ENCODE data around the gene USP36.
"Not testable (repeated sequence)": the region's sequence is repeated elsewhere in the genome, so short reads cannot be mapped to it uniquely, and the experiment has no call there.

USP36 gene

DNA sequence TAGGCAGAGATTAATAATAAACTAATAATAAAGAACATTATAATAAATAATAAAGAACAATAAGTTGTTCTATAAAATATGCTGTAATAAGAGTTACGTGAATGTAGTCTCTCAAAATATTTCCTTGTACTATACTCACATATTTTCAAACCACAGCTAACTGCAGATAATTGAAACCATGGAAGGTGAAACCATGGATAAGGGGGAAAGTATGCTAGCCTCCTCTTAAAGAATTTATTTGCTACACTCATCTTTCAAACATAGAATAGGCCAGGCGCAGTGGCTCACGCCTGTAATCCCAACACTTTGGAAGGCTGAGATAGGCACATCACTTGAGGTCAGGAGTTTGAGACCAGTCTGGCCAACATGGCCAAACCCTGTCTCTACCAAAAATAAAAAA, 77.1 kb downstream of the USP36 start:
- no peak for DNase-seq

DNA sequence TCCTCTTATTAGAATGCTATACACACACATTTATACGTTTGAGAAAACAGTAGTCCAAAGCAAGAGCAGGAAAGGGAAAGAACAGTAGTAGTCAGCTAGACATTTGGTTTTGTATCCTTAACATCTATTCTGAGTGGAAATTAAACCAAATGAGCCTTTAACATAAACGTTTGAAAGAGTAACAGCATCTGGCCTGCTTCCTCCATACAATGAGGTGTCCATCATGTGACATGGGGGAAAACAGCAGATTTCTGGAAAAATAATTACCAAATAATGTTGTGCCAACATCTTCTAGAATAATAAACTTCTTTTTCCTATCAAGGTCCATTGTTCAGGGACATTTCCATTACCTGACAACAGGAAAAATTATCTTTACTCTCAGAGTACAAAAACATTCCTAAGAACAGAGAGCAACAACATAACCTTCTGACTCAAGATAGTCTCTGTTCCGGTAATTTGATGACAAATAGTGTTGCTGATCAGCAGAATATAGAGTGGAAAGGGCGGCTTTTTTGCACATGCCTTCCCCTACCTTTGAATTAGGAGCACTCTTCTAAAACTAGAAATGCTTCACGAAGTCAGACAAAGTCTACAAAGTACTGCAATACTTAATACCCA, 78.7 kb downstream of the USP36 start:
- DNase-seq = no peak

DNA sequence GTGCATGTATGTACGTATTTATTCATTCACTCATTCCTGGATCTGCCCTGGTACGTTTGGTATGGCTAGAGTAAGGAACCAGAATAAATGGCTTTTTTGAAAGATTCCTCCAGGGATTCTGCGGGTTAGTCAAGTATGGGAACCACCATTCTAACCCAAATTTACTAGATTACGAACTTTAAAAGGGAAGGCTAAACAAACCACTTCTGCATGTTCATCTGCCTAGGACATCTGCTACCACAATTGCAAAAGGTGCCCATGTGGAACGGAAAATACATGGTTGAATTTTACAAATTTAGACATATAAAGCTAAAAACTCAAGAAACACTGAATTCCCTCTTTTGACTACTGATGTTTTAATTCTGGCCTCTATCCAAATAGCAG, 80.7 kb downstream of the USP36 start:
- no peak for DNase-seq

DNA sequence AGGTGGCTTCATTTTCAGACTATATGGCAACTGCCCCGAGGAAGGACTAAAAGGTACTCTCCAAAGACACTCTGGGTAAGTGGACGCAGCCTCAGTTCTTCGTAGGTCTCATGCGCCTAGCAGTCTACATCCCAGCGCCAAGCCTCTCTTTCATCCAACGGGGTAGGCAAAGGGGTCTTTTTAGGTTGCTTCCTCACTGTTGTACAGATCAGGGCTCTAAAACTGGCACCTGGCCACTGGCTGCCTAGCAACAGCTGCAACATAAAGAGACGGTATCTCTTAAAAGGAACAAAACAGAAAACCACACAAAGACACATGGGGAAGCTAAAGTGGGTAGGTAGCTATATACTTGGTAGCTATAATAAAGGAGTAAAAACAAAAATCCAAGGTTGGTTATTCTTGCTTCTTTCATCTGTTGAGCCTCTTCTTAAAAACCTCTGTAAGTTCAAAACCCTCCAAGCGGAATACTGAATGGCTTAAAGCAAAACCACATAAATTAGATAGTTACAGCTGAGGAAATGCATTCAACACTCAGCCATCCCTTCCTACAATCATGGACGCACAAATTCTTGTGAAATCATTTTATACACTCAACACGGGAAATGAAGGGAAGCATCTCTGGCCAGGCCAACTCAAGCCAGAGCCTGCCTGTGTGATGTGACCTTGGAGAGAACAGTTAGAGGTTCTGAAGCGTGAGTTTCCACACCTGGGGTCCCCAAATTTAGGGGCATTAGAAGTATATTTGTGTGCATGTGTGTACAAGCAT, 81.2 kb downstream of the USP36 start:
- DNase-seq = peak; percentile 41 to 63

DNA sequence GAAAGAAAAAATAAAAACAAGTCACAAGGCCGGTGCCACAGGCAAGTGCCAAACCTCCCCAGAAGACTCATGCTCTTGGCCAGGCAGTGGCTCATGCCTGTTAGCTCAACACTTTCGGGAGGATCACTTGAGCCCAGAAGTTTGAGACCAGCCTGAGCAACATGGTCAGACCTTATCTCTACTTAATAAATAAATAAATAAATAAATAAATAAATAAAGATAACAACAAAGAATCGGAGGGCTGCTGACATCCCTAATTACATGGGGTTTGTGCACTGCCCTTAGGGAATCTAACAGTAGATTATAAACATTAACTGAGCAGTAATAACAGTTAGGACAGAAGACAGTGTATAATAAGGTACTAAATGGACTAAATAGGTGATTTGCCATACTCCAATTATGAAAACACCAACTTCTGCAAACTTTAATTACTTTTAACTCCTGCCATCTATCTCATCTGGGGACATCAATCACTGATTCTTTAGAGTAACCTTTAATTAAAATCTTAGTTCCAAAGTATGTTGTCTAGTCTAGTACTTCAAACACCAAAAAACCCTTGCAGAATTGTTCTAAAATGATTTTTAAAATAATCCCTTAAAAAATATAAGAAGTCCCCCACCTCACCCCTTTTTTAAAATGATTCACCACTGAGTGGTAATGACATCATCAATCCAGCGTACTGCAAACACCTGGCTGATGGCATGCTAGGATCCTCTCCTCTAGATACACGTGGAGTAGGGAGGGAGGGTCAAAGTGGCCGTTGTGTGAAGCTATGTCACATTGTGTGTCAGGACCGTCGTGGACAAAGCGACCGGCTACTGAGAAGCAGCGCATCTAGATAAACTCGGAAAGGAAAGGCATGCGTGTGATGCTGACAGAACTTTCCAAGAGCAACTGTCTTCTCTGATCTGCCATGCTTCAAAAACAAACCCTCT, 87.0 kb downstream of the USP36 start:
- no peak for DNase-seq

DNA sequence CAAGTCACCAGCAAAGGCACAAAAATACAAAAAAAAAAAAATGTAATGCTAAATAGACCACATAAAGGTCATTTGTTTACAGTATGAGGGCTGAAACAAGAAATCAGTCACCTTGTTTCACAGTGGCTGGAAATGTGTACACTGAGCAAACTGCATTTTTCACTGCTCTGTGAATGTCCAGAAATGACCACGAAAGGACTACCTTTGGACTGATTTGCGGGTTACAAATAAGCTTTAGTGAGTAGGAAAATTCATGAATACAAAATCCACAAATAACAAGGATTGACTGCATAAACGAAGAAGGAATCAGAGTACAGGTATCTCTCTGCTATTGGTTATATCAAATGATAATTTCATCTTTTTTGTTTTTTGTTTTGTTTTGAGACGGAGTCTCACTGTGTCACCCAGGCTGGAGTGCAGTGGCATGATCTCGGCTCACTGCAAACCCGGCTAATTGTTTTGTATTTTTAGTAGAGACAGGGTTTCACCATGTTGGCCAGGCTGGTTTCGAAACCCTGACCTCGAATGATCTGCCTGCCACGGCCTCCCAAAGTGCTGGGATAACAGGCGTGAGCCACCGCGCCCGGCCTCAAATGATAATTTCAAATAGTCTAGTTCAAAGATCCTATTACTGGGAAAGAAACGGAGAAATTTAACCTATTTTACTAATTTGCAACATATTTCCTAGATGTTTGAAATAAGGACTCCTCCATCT, 89.0 kb downstream of the USP36 start:
- no peak for DNase-seq

DNA sequence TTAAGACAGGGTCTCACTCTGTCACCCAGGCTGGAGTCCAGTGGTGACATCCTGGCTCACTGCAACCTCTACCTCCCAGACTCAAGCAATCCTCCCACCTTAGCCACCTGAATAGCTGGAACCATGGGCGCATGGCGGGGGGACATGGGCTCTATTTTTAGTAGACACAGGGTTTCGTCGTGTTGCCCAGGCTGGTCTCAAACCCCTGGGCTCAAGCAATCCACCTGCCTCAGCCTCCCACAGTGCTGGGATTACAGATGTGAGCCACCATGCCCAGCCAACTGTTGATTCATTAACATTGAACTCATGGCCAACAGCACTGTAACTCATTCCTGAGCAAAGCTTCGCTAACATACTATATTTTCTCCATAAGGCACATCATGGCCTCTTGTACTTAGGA, 89.6 kb downstream of the USP36 start:
- DNase-seq = not testable (repeated sequence)

DNA sequence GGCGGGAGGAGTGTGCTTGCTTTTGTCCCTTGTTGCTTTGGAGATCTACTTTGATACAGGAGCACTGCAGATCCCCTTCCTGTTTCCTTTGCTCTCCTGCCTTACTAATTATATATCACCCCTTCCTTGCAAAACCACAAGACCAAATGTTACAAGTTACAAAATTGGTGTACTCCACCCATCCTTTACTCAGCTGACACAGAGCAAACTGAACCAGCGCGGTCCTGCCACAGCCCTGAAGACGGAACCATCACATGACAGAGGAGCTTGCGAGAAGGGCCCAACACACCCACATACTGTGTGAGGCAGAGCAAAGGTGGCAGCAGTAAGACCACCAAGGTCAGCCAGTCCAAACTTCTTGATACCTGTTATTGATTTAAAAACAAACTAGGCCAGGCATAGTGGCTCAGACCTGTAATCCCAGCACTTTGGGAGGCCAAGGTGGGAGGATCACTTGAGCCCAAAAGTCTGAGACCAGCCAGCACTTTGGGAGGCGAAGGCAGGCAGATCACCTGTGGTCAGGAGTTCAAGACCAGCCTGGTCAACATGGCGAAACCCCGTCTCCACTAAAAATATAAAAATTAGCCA, 91.8 kb downstream of the USP36 start:
- peak; percentile 44 to 74 for DNase-seq

DNA sequence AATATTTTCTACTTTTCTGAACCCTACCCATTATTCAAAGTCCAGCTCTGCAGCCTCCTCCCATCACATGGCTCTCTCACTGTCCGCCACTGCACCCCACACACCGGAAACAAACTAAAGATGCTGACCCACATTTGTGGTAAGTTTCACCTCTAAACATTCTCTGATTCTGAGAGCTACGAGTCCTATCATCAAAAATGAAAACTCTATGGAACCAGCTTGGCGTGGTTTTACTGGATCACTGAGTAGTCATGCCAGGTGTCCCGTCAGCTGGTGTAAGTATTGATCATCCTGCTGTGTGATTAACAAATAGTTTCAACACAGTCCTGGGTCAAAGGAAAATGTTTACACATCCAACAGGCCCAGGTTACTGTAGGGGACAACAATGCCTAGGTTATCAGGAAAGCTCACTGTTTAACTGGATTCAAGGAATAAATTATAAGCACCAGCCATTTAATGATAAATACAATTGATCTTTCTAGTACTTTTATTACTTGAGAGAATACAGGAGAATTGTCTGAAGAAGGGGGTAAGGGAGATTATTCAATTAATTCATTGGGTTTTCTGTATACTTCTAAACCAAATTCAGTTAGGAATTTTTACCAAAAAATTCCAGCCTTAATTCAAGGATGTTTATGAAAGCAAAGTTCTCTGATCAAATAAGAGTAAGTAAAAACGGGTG, 92.4 kb downstream of the USP36 start:
- no peak for DNase-seq

DNA sequence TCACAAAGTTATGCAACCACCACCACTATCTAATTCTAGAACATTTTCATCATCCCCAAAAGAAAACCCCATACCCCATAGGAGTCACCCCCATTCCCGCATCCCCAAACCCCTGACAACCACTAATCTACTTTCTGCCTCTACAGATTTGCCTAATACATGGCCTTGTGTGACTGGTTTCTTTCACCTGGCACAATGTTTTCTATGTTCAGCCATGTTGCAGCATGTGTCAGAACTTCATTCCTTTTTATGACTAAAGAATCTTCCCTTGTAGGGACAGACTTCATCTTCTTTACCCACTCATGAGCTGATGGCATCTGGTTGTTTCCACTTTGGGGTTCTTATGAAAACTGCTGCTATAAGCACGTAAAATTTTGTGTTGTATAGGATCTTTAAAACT, 93.1 kb downstream of the USP36 start:
- no peak for DNase-seq

DNA sequence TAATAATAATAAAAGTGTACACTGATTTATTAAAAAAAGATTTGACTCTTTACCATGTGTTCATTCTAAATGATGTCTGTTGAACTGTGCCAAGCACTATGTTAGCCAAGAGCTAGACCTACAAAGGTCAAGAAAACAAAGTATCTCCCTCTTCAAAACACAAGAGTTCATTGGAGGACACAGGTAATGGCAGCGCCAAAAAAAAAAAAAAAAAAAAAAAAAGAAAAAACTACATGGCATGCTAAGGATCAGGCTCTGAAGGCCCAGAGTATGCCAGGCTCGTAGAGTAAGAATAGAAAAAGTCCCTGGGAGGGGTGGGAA, 93.7 kb downstream of the USP36 start:
- no peak for DNase-seq

DNA sequence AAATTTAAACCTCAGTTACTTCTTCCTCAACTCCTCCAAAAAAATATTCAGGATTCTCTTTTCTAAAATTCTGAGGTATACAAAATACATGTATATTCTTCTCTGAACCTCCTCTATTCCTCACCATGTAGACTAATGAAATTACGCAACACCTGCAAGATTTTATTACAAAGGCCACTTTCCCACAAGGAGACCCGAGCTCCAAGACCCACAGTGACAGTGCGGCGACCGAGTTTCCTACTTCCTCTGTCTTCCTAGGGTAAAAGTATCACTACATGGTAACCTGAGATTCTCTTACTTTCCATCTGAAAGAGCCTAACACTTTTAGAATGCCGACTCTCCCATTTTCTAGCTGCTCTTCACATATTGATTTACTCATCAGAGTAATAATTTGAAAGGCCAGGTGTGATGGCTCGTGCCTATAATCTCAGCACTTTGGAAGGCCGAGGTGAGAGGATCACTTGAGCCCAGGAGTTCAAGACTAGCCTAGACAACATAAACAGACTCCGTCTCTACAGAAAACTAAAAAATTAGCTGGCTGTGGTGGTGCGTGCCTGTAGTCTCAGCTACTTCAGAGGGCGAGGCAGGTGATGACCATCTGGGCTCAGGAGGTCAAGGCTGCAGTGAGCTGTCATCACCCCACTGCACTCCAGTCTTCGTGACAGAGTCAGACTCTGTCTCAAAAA, 94.2 kb downstream of the USP36 start:
- no peak for DNase-seq
